Measurements from ENCODE around the gene TOP2B. TPM values are rescaled to one million over a fixed set of nuclear protein-coding genes. Genes with fewer than 3 reads are reported as not detected.

The TOP2B gene
- total and polyA plus RNA-seq, 4 donors: 32.7 to 260 (median 56.2) TPM

DNA sequence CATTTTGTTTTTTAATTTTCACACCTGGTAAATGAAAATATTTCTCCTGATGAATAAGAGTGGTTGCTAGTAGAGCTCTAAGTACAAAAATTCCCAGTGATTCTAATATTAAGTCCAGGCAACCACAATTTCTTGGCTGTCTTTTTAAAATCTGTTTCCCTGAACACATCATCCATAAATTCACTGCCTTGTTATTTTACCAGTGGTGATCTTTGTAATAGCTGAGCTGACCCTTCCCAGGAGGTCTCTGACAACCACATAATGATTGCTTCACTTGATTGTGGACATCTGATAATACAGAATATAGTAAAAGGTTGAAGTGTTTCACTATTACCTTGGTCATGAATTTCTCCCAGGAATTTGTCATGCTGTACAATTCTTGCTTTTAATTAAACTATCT is 13.9 kb upstream of the TOP2B start:
- TF ChIP-seq, protein P1, sequence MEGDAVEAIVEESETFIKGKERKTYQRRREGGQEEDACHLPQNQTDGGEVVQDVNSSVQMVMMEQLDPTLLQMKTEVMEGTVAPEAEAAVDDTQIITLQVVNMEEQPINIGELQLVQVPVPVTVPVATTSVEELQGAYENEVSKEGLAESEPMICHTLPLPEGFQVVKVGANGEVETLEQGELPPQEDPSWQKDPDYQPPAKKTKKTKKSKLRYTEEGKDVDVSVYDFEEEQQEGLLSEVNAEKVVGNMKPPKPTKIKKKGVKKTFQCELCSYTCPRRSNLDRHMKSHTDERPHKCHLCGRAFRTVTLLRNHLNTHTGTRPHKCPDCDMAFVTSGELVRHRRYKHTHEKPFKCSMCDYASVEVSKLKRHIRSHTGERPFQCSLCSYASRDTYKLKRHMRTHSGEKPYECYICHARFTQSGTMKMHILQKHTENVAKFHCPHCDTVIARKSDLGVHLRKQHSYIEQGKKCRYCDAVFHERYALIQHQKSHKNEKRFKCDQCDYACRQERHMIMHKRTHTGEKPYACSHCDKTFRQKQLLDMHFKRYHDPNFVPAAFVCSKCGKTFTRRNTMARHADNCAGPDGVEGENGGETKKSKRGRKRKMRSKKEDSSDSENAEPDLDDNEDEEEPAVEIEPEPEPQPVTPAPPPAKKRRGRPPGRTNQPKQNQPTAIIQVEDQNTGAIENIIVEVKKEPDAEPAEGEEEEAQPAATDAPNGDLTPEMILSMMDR (IDR thresholded peaks at IDR 0.05; ENCODE audit: control extremely low read depth, extremely low read depth): no peak
- ATAC-seq (ENCODE audit: insufficient read depth, low FRiP score): no peak
- no peaks in the 10 kb centered on the region for H3K27me3 ChIP-seq (ENCODE audit: control insufficient read depth in 3 of 3, insufficient read depth in 3 of 3, low read length in 2 of 3)

DNA sequence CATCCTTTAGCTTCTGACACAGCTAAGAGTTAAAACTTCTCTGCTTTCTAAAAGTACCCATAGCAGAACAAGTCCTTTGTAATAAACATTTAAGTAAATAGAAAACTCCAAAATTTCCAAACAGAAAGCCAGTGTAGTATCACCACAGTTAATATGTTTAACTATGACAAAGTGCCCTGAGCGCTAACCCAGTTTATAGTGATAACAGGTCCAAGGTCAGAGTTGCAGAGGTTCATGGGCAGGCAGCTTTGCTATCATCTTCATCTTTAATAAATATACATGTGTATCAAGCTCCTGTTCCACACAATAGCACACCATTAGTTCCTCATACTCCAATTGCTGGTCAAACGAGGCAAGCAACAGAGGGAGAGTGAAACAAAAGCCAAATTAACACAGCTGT is 12.4 kb upstream of the TOP2B start:
- DNase-seq (no peak), ATAC-seq (ENCODE audit: insufficient read depth, low FRiP score) (no peak)
- H3K4me3 ChIP-seq: no peak overlapping the region
- H3K9me3 ChIP-seq (ENCODE audit: control insufficient read depth in 4 of 4, insufficient read depth in 3 of 4, low read length in 3 of 4): no peaks in the 10 kb centered on the region
- no peaks in the 10 kb centered on the region for H3K27me3 ChIP-seq (ENCODE audit: control insufficient read depth in 3 of 3, insufficient read depth in 3 of 3, low read length in 2 of 3)
- TF ChIP-seq, protein P1 (IDR thresholded peaks at IDR 0.05; ENCODE audit: control extremely low read depth, extremely low read depth): no peak
- no peak overlapping the region for H3K9ac ChIP-seq (ENCODE audit: insufficient read depth in 1 of 2, low read length in 2 of 2)
- no peak overlapping the region for H3K27ac ChIP-seq (ENCODE audit: low read depth in 1 of 2, low read length in 1 of 2)
- H3K4me1 ChIP-seq (ENCODE audit: control insufficient read depth in 5 of 5, insufficient read depth in 5 of 5, low read length in 5 of 5): no peaks in the 10 kb centered on the region
- 70 to 77% methylated on average over 2 of the region's 2 CpGs for WGBS, 2 donors
- H3K36me3 ChIP-seq (ENCODE audit: control insufficient read depth in 4 of 4, insufficient read depth in 4 of 4, low read length in 4 of 4): no peaks in the 10 kb centered on the region

More for the DNA sequence above, 13.9 kb upstream of the TOP2B start:
- Histone ChIP-seq H3K27ac (ENCODE audit: low read depth in 1 of 2, low read length in 1 of 2) (no peak overlapping the region), H3K9ac (ENCODE audit: insufficient read depth in 1 of 2, low read length in 2 of 2) (no peak overlapping the region), H3K9me3 (ENCODE audit: control insufficient read depth in 4 of 4, insufficient read depth in 3 of 4, low read length in 3 of 4) (no peaks in the 10 kb centered on the region), H3K4me1 (ENCODE audit: control insufficient read depth in 5 of 5, insufficient read depth in 5 of 5, low read length in 5 of 5) (no peaks in the 10 kb centered on the region), H3K4me3 (no peak overlapping the region), H3K36me3 (ENCODE audit: control insufficient read depth in 4 of 4, insufficient read depth in 4 of 4, low read length in 4 of 4) (no peaks in the 10 kb centered on the region)
- no peak for DNase-seq

DNA sequence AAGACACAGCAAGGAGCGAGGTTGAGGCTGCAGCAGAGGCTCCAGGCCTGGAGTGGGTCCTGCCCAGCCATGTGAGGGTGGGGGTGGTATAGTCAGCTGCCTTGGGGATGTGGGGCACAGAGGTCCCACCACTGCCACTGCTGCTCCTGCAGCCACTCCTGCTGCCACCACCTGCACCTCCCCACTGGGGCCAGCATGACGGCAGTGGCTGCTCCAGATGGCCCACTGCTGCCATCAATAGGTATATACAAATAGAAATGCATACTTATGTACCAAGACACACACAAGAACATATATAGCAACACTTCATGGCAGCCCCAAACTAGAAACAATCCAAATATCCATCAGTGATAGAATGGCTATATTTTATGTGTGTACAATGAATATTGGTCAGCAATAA is 10.0 kb upstream of the TOP2B start:
- Histone ChIP-seq H3K36me3 (ENCODE audit: control insufficient read depth in 4 of 4, insufficient read depth in 4 of 4, low read length in 4 of 4) (no peaks in the 10 kb centered on the region), H3K4me3 (no peak overlapping the region), H3K27ac (ENCODE audit: low read depth in 1 of 2, low read length in 1 of 2) (no peak overlapping the region), H3K27me3 (ENCODE audit: control insufficient read depth in 3 of 3, insufficient read depth in 3 of 3, low read length in 2 of 3) (no peaks in the 10 kb centered on the region), H3K4me1 (ENCODE audit: control insufficient read depth in 5 of 5, insufficient read depth in 5 of 5, low read length in 5 of 5) (no peaks in the 10 kb centered on the region), H3K9me3 (ENCODE audit: control insufficient read depth in 4 of 4, insufficient read depth in 3 of 4, low read length in 3 of 4) (no peaks in the 10 kb centered on the region), H3K9ac (ENCODE audit: insufficient read depth in 1 of 2, low read length in 2 of 2) (no peak overlapping the region)
- DNase-seq: no peak
- TF ChIP-seq, protein P1 (IDR thresholded peaks at IDR 0.05; ENCODE audit: control extremely low read depth, extremely low read depth): no peak
- ATAC-seq (ENCODE audit: insufficient read depth, low FRiP score): no peak
- 92 to 97% methylated on average over 2 of the region's 2 CpGs for WGBS, 2 donors

- WGBS, 2 donors: 95 to 97% methylated on average over 8 of the region's 8 CpGs
- no peak for DNase-seq
- TF ChIP-seq, protein P1 (IDR thresholded peaks at IDR 0.05; ENCODE audit: control extremely low read depth, extremely low read depth): no peak
These were observed 9.1 kb upstream of the TOP2B start for GRCh38 chr3:25673738-25674298.

More at GRCh38 chr3:25673738-25674298, 9.1 kb upstream of the TOP2B start:
- Histone ChIP-seq H3K27me3 (ENCODE audit: control insufficient read depth in 3 of 3, insufficient read depth in 3 of 3, low read length in 2 of 3) (no peaks in the 10 kb centered on the region), H3K9ac (ENCODE audit: insufficient read depth in 1 of 2, low read length in 2 of 2) (no peak overlapping the region), H3K36me3 (ENCODE audit: control insufficient read depth in 4 of 4, insufficient read depth in 4 of 4, low read length in 4 of 4) (no peaks in the 10 kb centered on the region), H3K27ac (ENCODE audit: low read depth in 1 of 2, low read length in 1 of 2) (no peak overlapping the region), H3K4me1 (ENCODE audit: control insufficient read depth in 5 of 5, insufficient read depth in 5 of 5, low read length in 5 of 5) (no peaks in the 10 kb centered on the region), H3K4me3 (no peak overlapping the region), H3K9me3 (ENCODE audit: control insufficient read depth in 4 of 4, insufficient read depth in 3 of 4, low read length in 3 of 4) (no peaks in the 10 kb centered on the region)
- ATAC-seq (ENCODE audit: insufficient read depth, low FRiP score): no peak

All from lung (tissue), 12 donors.